Raji (cell line): ENCODE measurements around the gene SEC24C.

ENCODE experiments used
- POLR2A ChIP-seq: IDR thresholded peaks from 2 replicates; pipeline ENCODE4 v1.6.1; 2011; ENCODE audit warnings: low read depth, low read length, control low read depth; ENCODE audit not compliant: insufficient read depth

SEC24C gene

DNA sequence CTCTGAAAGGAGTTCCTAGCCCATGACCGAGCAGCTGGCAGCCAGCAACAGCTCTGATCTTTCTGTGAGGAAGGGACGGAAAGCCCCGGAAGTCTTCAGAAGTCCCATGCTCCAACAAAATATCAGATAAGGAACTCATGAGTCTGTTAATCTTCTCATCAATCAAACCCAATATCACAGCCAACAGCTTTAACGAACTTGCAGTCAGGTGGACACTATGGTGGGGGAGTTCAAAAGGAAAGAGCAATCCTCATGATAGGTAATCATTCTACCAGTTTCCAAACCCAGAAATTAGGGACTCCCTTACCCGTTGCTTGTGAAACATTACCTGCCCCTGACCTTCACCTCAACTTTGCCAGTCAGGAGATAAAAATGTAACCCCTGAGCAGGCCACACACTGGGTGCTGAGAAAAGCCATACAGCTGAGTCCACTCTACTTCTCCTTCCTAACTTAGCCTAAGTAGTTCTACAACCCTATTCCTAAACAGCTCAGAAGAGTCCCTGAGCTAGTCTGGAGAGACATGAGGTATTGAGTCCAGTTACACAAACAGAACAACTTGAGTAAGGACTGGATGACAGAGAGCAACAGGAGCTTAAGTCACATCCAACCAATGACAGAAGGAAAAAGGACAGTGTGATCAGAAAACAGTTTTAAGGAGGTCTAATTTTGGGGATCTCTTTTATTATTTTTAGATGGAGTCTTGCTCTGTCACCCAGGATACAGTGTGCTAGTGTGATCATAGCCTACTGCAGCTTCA is 65.1 kb downstream of the SEC24C start:
- no peak for TF ChIP-seq POLR2A

DNA sequence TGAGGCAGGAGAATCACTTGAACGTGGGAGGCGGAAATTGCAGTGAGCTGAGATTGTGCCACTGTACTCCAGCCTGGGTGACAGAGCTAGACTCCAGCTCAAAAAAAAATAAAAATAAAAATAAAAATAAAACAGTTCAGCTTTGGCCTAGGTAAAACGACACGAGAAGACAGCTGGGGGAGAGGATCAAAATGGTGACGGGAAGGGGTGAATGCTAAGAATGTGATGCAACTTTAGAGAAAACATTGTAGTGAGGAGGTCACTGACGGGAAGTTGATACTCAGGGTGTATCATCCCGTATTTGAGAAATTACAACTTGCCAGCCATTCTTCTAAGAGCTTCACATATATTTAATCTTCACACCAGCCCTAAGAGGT is 66.2 kb downstream of the SEC24C start:
- no peak for TF ChIP-seq POLR2A

DNA sequence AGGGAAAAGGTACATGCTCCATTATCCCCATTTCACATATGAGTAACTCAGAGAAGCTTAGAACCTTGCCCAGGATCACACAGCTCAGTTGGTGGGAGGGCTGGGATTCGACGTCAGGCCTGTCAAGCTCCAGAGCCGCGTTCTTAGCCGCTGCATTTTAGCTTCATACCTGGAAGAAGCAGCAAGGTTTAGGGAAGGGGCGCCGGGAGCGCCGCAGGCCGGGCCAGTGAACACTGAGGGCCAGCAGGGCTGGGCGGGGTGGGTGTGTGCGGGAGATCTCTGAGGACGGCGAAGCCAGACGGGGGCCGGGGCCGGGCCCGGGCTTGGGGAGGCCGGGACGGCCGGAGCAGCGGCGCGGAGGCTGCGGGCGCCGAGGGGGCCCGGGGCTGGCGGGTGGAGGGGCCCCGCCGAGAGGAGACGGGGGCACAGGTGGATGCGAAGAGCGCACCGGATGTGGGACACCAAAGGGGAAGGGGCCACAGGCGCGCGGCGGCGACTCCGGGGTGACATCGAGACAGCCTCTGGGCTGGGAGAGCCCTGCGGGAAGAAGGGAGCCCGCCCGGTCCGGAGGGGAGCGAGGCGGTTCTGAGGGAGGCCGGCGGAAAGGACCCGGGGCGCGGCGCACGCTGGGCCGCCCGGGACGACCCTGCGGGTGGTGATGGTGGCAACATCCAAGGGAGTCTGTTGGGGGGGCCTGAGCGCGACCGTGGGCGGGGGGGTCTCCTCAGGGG is 66.7 kb downstream of the SEC24C start:
- no peak for TF ChIP-seq POLR2A

DNA sequence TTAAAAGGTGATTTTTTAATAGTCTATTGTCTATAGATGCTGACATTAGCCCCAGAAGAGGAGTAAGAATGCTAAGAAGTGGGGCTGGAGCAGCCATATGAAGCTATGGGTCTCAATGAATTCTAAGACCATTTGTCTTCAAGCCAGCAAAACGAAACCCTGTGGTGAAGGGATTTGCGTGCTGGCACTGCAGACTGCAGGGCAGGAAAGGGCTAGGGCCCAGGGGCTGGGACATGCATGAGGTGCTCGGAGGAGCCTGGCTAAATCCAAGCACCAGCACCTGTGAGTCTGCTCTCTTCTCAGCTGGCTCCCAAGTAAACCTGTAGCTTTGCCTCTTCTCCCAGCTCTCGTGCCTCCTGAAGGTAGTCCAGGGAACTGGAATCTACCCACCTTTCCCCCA is 68.5 kb downstream of the SEC24C start:
- no peak for TF ChIP-seq POLR2A

DNA sequence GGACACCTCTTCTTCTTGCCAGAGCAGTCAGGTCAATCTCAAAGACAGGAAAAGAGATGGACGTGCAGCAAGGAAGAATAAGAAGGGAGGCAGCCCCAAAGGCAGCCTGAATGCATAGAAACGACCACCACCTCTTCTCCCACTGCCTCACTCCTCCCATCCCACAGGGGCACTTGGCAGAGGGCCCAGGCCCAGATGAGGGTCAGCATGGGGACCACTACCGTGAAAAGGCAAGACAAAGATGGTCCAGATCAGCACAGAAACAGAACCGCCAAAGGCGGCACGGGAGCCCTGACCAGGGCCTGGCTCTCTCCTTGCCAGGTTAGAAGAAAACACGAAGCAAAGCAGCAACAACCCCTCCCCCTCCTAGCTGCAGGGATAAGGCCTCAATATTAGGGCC is 69.2 kb downstream of the SEC24C start:
- no peak for TF ChIP-seq POLR2A

DNA sequence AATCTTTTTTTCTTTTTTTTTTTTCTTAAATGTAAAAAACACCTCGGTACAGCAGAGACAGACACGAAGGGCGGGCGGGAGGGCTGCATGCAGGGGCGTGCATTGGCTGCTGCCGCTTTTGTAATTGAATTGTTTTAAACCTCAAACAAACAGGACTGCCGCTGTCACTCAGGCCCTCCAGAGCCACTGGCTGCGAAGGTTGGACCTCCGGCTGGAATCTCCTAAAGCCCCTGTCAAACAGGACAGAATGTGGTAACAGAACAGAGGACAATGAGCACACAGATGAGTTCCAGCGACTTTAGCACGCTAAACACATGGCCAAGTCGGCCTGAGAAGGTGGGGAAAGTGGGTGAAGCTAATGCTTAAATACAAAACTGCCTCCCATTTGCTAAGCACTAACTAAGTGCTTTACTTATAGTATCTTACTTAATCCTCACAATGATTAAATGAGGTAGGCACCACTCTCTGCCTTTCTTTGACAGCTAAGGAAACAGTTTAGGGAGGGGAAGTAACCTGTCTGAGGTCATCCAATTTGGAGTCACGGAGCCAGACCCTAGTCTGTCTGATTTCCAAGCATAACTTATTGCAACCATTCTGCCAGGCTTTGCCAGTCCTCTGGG is 70.2 kb downstream of the SEC24C start:
- no peak for TF ChIP-seq POLR2A

DNA sequence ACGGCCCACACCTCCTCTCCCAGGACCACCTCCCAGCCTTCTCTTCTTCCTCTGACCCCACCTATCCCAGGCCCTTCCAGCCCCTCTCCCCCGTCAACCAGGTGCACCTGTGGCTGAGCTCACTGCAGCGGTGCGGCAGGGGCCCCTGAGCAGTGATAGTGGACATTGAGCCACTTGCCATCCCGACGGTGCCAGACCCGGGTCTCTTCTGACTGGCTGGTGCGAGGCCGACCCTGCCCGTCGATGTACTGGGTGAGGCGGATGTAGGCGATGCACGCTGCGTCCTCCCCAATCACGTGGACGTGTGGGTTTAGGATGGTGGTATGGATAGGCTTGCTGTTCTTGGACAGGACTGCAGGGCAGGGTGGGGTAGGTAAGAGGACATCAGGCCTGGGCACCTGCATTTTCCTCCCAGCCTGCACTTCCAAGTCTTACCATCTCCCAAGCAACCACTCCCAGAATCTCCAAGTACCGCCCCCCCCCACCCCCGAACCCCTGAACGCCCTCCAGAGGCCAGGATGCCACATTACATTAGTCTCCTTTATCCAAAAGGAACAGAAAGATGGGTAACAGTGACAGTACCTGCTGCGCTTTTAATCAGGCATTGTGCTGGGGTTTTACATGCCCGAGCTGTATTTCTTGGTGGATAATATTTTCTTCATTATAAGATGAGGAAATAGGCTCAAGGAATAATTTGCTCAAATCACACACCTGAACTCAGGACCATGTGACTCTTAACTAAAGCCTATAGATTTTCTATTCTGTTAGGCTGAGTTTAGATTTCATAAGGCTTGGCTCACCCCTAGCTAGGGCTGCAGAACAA is 70.9 kb downstream of the SEC24C start:
- no peak for TF ChIP-seq POLR2A

DNA sequence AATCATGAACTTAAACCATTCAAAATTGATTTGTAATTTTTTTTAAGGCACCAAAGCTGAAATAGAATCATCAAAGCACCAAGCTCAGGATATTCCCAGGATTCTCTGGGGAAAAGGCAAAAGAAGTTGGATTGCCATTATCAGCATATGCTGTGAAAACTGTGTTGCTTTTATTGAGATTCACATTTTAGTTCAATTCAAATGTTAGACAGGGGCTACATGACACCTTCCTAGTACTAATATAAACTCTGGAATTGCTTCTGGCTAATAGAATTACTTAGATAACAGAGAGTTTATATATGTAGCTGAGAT is 71.5 kb downstream of the SEC24C start:
- TF ChIP-seq POLR2A = no peak

DNA sequence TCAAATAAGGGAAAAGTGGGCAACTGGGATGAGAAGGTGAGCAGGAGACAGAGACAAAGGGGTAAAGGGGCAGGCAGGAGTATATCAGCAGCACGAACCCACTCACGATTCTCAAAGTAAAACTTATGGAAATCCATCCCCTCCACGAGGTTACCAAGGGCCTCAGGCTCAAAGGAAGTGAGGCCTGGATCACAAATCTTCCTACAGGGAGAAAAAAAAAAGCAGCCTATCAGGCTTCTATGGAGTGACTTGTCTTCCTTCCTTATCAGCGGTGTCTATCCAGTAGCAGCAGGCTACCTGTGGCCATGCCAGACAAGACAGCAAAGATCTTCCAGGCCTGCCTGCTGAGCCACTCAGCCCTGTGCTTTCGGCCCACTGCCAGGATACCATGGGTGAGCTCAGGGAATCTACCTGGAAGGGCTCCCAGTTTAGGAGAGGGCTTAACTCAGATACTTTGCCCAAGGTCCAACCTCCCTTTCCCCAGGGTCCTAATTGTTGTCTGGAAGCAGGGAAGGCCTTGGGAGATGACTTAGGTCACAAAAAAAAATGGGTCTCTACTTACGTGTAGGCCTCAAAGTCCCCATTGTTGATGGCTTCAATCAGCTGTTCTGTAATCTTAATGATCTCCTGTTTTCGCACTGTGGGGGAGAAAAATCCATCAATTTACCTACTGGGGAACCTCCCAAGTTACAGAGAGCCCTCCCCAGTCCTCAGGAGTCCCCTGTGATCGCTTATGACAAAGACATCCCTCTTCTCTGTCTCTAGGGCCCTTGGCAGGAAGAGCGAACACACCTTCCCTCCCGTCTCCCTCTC is 73.0 kb downstream of the SEC24C start:
- no peak for TF ChIP-seq POLR2A

DNA sequence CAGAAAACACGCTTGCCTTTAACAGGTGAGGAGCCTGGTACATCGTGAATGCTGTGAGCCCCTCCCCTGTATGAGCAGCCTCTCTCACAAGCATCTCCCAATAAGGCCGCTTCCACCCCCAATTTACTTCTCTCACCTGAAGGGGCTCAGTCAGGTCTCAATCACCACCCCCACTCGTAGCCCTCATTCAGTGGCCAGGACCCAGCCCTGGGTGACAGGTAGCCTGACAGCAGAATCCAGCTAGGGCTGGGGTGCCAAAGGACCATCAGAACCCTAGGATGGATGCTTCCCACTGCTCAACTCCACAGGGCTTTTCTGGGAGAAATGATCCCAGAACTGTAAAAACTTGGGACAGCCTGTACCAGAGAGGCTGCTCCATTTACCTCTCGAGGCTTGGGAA is 73.7 kb downstream of the SEC24C start:
- no peak for TF ChIP-seq POLR2A

DNA sequence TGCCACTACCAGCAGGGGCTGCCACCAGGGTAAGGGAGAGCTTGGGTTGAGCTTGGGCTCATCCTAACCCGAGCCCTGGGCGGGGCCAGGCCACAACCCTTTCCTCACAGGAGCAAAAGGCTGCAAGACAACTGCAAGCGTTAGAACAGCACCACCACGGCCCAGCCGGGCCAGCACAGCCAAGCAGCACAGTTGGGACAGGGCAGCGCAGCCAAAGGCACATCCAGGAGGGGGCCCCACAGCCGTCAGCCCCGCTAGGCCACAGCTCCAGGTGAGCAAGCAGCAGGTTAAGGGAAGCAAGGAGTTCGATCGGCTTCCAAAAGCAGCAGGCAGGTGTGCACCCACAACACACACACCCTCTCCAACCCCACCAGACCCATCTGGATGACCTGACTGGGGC is 74.2 kb downstream of the SEC24C start:
- TF ChIP-seq POLR2A = no peak

DNA sequence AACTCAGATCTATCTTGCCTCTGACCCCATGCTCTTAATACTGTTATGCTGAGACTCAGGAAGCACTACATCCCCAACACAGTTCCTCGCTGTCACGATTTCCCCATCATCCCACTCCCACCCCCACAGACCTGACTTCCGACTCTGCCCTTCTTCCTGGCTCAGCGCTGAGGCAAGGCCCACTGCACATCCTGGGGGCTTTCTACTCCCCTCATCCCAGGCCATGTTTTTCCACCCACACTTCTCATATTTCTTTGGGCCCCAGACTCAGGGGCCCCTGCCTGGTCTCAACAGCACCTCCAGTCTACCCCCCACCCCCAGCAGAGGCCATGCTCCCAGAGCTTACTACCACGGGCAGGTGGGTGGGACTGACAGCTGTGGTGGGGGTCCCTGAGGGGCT is 74.9 kb downstream of the SEC24C start:
- TF ChIP-seq POLR2A = no peak

DNA sequence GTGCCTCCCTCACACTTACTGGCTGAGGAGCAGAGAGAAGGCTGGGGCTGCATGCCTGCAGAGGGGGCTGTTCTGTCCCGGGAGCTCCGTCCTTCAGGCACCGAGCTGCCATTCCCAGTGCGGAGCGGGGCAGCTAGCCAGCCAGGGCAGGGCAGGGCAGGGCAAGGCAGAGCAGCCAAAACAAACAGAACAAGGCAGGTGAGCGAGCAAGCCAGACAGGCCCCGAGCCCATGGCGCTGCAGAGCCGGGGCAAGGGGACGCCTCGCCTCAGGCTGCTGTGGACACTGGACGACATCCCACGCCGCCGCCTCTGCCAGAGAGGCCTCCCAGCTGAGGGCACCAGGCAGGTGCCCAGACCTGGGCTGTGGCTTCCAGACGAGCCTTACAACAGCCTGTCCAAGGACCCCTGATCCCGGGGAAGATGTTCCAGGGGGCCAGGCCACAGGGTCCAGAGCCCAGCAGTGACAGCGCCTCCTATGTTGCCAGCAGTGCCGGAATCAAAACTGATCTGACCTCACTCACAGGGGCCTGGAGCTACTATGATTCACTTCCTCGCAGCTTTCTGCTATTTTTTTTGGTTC is 75.4 kb downstream of the SEC24C start:
- TF ChIP-seq POLR2A = no peak
